Head of caudate nucleus (tissue), 42 donors: ENCODE measurements around the gene RAD52.

Source experiments
- DNase-seq, 42 donors: peaks; one replicate each; pipeline versions ENCODE4 v3.0.0 to v3.0.0-alpha.2; 2020 to 2021; ENCODE audit warnings: mixed read lengths in 7 of 42
- intact Hi-C: fragments of 100-400 bp; cut with DNase I; formaldehyde crosslinking; loops from one replicate; pipeline ENCODE4 v1.15.0; 2022

Gene RAD52

DNA sequence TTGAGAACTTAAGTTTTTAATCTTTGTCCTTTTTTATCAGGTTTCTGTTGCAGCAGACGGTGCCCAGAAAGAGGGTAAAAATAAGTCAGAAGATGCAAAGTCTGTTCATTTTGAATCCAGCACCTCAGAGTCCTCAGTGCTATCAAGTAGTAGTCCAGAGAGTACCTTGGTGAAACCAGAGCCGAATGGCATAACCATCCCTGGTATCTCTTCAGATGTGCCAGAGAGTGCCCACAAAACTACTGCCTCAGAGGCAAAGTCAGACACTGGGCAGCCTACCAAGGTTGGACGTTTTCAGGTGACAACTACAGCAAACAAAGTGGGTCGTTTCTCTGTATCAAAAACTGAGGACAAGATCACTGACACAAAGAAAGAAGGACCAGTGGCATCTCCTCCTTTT is 53.5 kb downstream of the RAD52 start:
- intact Hi-C loops = no loop called here
- no peak for DNase-seq

DNA sequence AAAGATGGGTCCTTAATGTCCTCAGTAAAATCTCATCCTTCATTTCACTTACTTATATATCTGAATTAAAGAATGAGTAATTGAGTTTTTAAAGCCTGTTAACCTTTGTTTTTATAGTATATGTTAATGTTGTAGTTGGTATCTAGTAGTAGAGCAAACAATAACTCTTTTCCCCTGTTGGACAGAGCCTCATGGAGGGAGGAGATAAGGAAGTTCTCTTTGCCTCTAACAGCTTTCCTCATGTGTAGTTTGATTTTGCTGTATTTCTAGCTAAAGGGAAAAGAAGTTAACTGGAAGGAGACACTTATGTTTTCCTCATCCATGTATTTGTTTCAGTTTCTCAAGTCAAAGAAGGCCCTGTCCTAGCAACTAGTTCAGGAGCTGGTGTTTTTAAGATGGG is 55.3 kb downstream of the RAD52 start:
- no peak for DNase-seq
- intact Hi-C loops = no loop called here

DNA sequence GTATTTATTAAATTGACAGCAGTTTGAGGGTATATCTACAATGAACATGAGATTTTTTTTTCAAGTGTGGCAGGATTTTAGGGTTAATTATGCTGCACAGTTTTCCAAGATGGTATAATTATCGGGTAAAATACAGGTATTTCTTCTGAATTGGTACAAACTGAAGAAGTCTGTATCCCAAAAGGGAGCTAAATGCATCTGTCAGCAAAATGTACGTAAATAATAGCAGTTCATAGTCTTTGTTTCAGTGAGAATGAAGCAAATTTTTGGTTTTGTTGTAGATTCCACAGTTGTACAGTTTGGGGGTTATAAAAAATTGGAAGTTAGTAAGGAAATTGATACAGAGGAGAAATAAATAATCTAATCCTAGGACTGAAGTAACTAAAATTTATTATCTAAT is 63.3 kb downstream of the RAD52 start:
- DNase-seq = no peak
- intact Hi-C loops = no loop called here

DNA sequence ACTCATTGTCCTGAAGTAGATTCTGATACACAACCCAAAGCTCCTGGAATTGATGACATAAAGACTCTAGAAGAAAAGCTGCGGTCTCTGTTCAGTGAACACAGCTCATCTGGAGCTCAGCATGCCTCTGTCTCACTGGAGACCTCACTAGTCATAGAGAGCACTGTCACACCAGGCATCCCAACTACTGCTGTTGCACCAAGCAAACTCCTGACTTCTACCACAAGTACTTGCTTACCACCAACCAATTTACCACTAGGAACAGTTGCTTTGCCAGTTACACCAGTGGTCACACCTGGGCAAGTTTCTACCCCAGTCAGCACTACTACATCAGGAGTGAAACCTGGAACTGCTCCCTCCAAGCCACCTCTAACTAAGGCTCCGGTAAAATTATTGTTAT is 63.8 kb downstream of the RAD52 start:
- intact Hi-C loops = no loop called here
- no peak for DNase-seq

DNA sequence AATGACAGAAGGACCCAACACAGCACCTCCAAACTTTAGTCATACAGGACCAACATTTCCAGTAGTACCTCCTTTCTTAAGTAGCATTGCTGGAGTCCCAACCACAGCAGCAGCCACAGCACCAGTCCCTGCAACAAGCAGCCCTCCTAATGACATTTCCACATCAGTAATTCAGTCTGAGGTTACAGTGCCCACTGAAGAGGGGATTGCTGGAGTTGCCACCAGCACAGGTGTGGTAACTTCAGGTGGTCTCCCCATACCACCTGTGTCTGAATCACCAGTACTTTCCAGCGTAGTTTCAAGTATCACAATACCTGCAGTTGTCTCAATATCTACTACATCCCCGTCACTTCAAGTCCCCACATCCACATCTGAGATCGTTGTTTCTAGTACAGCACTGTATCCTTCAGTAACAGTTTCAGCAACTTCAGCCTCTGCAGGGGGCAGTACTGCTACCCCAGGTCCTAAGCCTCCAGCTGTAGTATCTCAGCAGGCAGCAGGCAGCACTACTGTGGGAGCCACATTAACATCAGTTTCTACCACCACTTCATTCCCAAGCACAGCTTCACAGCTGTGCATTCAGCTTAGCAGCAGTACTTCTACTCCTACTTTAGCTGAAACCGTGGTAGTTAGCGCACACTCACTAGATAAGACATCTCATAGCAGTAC is 64.6 kb downstream of the RAD52 start:
- intact Hi-C loops = no loop called here
- DNase-seq = no peak

DNA sequence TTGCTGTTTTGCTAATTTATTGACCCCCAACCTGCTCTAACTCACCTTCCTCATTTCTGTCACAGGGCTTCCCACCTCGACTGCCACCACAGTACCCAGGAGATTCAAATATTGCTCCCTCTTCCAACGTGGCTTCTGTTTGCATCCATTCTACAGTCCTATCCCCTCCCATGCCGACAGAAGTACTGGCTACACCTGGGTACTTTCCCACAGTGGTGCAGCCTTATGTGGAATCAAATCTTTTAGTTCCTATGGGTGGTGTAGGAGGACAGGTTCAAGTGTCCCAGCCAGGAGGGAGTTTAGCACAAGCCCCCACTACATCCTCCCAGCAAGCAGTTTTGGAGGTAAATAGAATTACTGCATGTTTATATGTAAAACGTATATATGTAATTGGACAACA is 68.8 kb downstream of the RAD52 start:
- DNase-seq = no peak
- intact Hi-C loops = no loop called here

DNA sequence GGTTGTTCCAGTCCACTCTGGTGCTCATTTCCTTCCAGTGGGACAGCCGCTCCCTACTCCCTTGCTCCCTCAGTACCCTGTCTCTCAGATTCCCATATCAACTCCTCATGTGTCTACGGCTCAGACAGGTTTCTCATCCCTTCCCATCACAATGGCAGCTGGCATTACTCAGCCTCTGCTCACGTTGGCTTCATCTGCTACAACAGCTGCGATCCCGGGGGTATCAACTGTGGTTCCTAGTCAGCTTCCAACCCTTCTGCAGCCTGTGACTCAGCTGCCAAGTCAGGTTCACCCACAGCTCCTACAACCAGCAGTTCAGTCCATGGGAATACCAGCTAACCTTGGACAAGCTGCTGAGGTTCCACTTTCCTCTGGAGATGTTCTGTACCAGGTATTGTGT is 69.9 kb downstream of the RAD52 start:
- intact Hi-C loops = no loop called here
- DNase-seq = peak in 2 of 42 donors; percentile 21 to 51

DNA sequence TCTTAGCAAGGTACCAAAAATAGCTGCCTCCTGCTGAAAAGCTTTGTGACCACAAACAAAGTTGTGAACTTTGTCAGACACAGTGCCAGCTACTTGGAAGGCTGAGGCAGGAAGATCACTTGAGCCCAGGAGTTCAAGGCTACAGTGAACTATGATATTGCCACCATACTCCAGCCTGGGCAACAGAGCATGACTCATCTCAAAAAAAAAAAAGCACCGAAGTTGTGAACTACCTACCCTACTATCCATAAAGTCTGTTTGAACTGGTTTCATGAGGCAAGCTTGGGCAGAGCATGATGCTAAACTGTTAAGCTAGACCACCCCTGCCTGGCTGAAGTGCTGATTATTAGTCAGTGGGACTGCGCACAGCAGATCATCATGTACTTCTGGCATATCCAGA is 75.5 kb downstream of the RAD52 start:
- intact Hi-C loops = no loop called here
- no peak for DNase-seq

DNA sequence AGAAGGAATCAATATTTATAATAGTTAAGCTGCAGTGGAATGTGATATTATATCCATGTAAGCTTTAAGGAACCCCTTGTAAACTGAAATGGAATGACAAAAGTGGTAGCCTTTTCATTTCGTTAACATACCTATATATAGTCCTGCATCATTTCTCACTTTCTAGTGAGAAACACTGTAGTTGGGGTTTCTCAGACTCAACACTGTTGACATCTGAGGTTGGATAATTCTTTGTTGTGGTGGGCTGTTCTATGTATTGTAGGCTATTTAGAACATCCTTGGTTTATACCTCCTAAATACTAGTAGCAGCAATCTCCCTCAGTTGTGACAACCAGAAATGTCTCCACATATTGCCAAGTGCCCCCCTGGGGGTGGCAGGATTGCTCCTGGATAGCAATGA is 79.1 kb downstream of the RAD52 start:
- intact Hi-C loops = no loop called here
- DNase-seq = no peak

DNA sequence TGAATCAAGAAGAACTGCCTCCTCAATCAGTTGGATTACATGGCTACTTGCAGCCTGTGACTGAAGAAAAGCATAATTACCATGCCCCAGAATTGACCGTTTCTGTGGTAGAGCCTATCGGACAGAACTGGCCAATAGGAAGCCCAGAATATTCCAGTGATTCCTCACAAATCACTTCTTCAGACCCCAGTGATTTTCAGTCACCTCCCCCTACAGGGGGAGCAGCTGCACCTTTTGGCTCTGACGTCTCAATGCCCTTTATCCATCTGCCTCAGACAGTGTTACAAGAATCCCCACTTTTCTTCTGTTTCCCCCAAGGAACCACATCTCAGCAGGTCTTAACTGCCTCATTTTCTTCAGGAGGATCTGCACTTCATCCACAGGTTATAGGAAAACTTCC is 80.8 kb downstream of the RAD52 start:
- intact Hi-C loops = no loop called here
- DNase-seq = no peak

DNA sequence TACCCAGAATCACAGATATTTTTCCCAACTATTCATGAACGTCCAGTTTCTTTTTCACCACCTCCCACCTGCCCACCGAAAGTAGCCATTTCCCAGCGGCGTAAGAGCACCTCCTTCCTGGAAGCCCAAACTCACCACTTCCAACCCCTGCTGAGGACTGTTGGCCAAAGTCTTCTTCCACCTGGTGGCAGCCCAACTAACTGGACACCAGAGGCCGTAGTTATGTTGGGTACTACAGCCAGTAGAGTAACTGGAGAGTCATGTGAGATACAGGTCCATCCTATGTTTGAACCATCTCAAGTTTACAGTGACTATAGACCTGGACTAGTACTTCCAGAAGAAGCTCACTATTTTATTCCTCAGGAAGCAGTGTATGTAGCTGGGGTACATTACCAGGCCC is 81.6 kb downstream of the RAD52 start:
- intact Hi-C loops = no loop called here
- no peak for DNase-seq

DNA sequence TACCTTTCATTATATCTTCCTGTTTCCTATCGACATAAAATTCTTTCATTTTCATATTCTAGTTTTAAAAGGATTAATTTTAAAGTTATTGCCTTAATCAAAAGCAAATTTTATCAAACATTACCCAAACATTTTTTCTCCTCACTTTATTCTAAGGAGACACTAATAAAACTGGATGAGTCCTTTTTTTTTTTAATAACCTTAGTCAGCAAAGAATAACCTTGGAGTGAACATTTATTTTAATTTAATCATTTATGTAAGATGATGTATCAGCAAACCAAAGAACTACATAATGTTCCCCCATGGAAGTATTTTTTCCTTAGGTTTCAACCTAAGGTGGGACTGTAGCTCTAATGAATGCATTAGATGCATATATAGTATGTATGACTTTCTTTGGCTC is 83.9 kb downstream of the RAD52 start:
- intact Hi-C loops = no loop called here
- no peak for DNase-seq

DNA sequence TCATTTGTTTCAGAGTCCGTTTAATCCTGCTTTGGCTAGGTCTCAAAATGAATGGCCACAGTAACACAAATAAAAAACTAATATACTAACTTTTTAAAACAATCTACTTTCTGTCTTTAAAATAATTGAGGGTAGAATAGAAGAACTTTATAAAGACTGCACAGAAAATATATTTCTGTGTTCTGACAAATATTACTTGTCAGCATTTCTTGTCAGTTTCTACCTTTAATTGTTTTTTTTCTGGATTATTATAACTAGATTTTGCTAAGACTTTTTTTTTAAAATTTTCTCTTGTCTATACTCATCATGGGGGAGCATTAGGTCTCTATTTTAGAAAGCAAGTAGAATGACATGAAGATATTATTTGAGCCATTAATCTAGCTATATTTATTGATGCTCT is 86.2 kb downstream of the RAD52 start:
- no peak for DNase-seq
- intact Hi-C loops = no loop called here

DNA sequence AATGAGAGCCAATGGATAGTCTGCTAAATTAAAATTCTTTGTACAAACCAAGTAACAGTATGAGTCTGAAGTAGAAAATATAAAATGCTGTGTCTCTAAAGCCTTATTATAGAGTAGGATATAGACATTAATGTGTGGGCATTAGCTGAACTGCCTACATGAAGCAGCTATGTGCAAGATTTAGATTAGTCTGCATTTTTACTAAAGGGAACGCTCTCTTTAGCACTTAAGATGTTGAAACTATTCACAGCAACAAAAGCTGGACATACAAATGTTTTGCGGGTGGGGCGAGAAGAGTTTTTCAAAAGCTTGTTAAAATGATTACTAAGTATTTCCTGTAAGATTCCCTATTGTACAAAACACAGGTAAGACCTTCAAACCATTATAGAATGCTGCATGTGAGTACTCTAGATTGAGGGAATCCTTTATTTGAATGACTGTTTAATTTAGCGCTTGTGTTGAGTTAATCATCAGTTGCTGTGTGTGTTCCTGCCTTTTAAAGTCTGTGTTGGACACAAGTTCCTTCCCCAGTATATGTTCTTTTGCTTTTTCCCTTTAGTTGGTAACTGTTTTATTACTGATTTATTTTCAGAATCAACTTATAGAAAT is 87.1 kb downstream of the RAD52 start:
- intact Hi-C loops = no loop called here
- DNase-seq = no peak
